B cell (primary cell): ENCODE results near the gene CENPB. TPM values are rescaled to one million over a fixed set of nuclear protein-coding genes. Genes with fewer than 3 reads are reported as not detected.

Experiments used
- ATAC-seq: fragments of 200-7000 bp; cut with Tn5 transposase; one replicate; pipeline ENCODE4 v1.10.0; 2021; ENCODE audit warnings: low read depth, mild to moderate bottlenecking, moderate number of reproducible peaks, moderate library complexity
- CTCF ChIA-PET: fragments of 350-600 bp; sonication (Branson Sonifier 250); formaldehyde crosslinking; loops from one replicate; lab custom pipeline; 2021; ENCODE audit warnings: antibody characterized with exemption, inconsistent platforms; lab: Charles Lee
- POLR2A ChIA-PET: fragments of 350-600 bp; sonication (Branson Sonifier 250); formaldehyde crosslinking; loops from one replicate; lab custom pipeline; 2021; ENCODE audit warnings: antibody characterized with exemption; lab: Charles Lee
- DNase-seq: peaks from one replicate; pipeline ENCODE4 v3.0.0; 2013
- H2AFZ ChIP-seq: 2 replicates; pipeline ENCODE4 v1.6.1; 2012; ENCODE audit warnings: mild to moderate bottlenecking, low read depth, low read length; ENCODE audit not compliant: insufficient read depth, poor library complexity, severe bottlenecking
- H3K27ac ChIP-seq, 2 donors: 1 replicate in 1 of 2; 2 replicates in 1 of 2; pipeline ENCODE4 v1.5.1; 2012 to 2013; ENCODE audit warnings: low read length in 2 of 2, mild to moderate bottlenecking in 2 of 2, moderate library complexity in 1 of 2
- H3K27me3 ChIP-seq, 4 experiments: fragments of 200-600 bp in 1 of 4; sonication (generic) in 1 of 4; replicated peaks in 1 of 4; 1 replicate in 2 of 4; 2 replicates in 2 of 4; pipeline versions ENCODE4 v1.6.1 to v1.7.0; 2013 to 2016; ENCODE audit warnings: low read length in 3 of 4, mild to moderate bottlenecking in 2 of 4, mixed read lengths in 1 of 4, moderate library complexity in 1 of 4; ENCODE audit not compliant: insufficient read depth in 4 of 4, control insufficient read depth in 3 of 4; ENCODE audit errors: control extremely low read depth in 1 of 4
- H3K36me3 ChIP-seq, 2 experiments: replicated peaks in 1 of 2; 1 replicate in 1 of 2; 2 replicates in 1 of 2; pipeline versions ENCODE4 v1.6.1 to v1.7.1; 2013; ENCODE audit warnings: low read length in 1 of 2; ENCODE audit not compliant: insufficient read depth in 2 of 2, control insufficient read depth in 1 of 2; ENCODE audit errors: control extremely low read depth in 1 of 2, extremely low read depth in 1 of 2
- H3K4me1 ChIP-seq, 2 donors: fragments of 200-600 bp in 1 of 2; sonication (generic) in 1 of 2; 1 replicate in 1 of 2; 2 replicates in 1 of 2; pipeline versions ENCODE4 v1.5.1 to v1.6.1; 2013 to 2017; ENCODE audit warnings: low read length in 2 of 2; ENCODE audit not compliant: control insufficient read depth in 2 of 2, insufficient read depth in 2 of 2
- H3K4me2 ChIP-seq: replicated peaks from 2 replicates; pipeline ENCODE3; 2012; ENCODE audit warnings: mild to moderate bottlenecking, low read depth, low read length; ENCODE audit not compliant: poor library complexity, severe bottlenecking
- H3K4me3 ChIP-seq, 5 experiments: fragments of 200-600 bp in 1 of 5; sonication (generic) in 1 of 5; 1 replicate in 3 of 5; 2 replicates in 2 of 5; pipeline versions ENCODE4 v1.5.1 to v1.7.0; 2011 to 2016; ENCODE audit warnings: low read length in 4 of 5, mild to moderate bottlenecking in 4 of 5, low read depth in 2 of 5, control low read depth in 1 of 5, moderate library complexity in 1 of 5; ENCODE audit not compliant: insufficient read depth in 1 of 5; ENCODE audit errors: control extremely low read depth in 1 of 5, extremely low read depth in 1 of 5
- H3K79me2 ChIP-seq: fragments of 200-600 bp; sonication (generic); one replicate; pipeline ENCODE4 v1.6.0; 2016; ENCODE audit warnings: low read length; ENCODE audit not compliant: control insufficient read depth, insufficient read depth
- H3K9ac ChIP-seq: fragments of 200-600 bp; sonication (generic); 2 replicates; pipeline ENCODE4 v1.6.1; 2017; ENCODE audit warnings: mild to moderate bottlenecking, low read length, moderate library complexity
- H3K9me3 ChIP-seq, 3 donors: one replicate each; pipeline versions ENCODE4 v1.6.1 to v1.7.1; 2013; ENCODE audit warnings: low read length in 2 of 3; ENCODE audit not compliant: control insufficient read depth in 2 of 3, insufficient read depth in 1 of 3; ENCODE audit errors: control extremely low read depth in 1 of 3
- H4K20me1 ChIP-seq: 2 replicates; pipeline ENCODE4 v1.6.0; 2012; ENCODE audit warnings: mild to moderate bottlenecking, low read length; ENCODE audit not compliant: insufficient read depth, control insufficient read depth, poor library complexity, severe bottlenecking
- H3K27ac Mint-ChIP-seq: one replicate; pipeline ENCODE4 v1.8.0; 2021; ENCODE audit warnings: mixed read lengths
- H3K27me3 Mint-ChIP-seq: one replicate; pipeline ENCODE4 v1.8.0; 2021; ENCODE audit warnings: mixed read lengths
- H3K4me1 Mint-ChIP-seq: one replicate; pipeline ENCODE4 v1.8.0; 2021; ENCODE audit warnings: mixed read lengths
- H3K4me3 Mint-ChIP-seq: one replicate; pipeline ENCODE4 v1.8.0; 2021; ENCODE audit warnings: mixed read lengths
- H3K9me3 Mint-ChIP-seq: one replicate; pipeline ENCODE4 v1.8.0; 2022; ENCODE audit warnings: mixed read lengths; ENCODE audit not compliant: insufficient read depth
- CTCF ChIP-seq: fragments of 200-600 bp; IDR thresholded peaks from one replicate; pipeline ENCODE4 v1.8.0; 2022; ENCODE audit warnings: antibody characterized with exemption, mild to moderate bottlenecking
- EZH2 ChIP-seq: IDR thresholded peaks from 2 replicates; pipeline ENCODE4 v1.6.1; 2012; ENCODE audit warnings: borderline replicate concordance, low read depth, mild to moderate bottlenecking, moderate library complexity, low read length; ENCODE audit not compliant: insufficient read depth, poor library complexity, severe bottlenecking
- WGBS: methylation state at CpG from one replicate; pipeline ENCODE4 v1.1.5; 2013; ENCODE audit warnings: missing lambda C conversion rate; ENCODE audit not compliant: insufficient coverage; 5-methylcytosine and 5-hydroxymethylcytosine counted together
- intact Hi-C: fragments of 100-400 bp; cut with micrococcal nuclease; formaldehyde crosslinking; loops from one replicate; pipeline ENCODE4 v1.10.0; 2022
- polyA plus RNA-seq: library from polyadenylated mRNA; depleted of rRNA; stranded (reverse); fragments of >200 nt; gene quantifications from 2 replicates; pipeline ENCODE4 v1.2.3, GENCODE V29; 2012
- total RNA-seq, 2 donors: library from RNA; stranded (reverse); fragments of 120-200 nt in 1 of 2; gene quantifications; 1 replicate in 1 of 2; 2 replicates in 1 of 2; pipeline versions ENCODE4 v1.2.3 to v1.2.4, GENCODE V29; 2013 to 2022

Gene CENPB
- total and polyA plus RNA-seq, 2 donors (not counting 1 experiment from before 2014, with no cell fraction given): 13.3 to 46.4 TPM

- H3K4me1 ChIP-seq: peaks cover 26 to 47% of the 10 kb centered on the region in 2 donors
- Mint-ChIP-seq H3K27ac (no peak overlapping the region), H3K27me3 (no peaks in the 10 kb centered on the region), H3K9me3 (no peaks in the 10 kb centered on the region), H3K4me3 (no peak overlapping the region), H3K4me1 (peaks cover 45% of the 10 kb centered on the region)
- ChIA-PET POLR2A (no interaction called here), CTCF (interaction anchor here (0.6 kb wide), 1 partner anchor 15 kb away, joined by 4 read pairs; no protein-coding TSS in a partner anchor)
- intact Hi-C loops: no loop called here
- H3K27me3 ChIP-seq: no peaks in the 10 kb centered on the region
- no peak for ATAC-seq
- no peak overlapping the region for H3K9ac ChIP-seq
- H3K9me3 ChIP-seq: peaks cover 0 to 2% (median 0%) of the 10 kb centered on the region in 3 donors
- 89% methylated on average over 6 of the region's 6 CpGs for WGBS
- no peak overlapping the region for H3K27ac ChIP-seq
- peaks cover 4% of the 10 kb centered on the region for H4K20me1 ChIP-seq
- no peak overlapping the region for H3K4me2 ChIP-seq
- H3K79me2 ChIP-seq: peaks cover 37% of the 10 kb centered on the region
- no peak overlapping the region for H2AFZ ChIP-seq
- peaks cover 0 to 62% of the 10 kb centered on the region in 2 experiments for H3K36me3 ChIP-seq
- no peak overlapping the region for H3K4me3 ChIP-seq
- TF ChIP-seq CTCF: no peak
- DNase-seq: no peak
Observed at GRCh38 chr20:3803854-3804253, 17.3 kb upstream of the CENPB start.

DNA sequence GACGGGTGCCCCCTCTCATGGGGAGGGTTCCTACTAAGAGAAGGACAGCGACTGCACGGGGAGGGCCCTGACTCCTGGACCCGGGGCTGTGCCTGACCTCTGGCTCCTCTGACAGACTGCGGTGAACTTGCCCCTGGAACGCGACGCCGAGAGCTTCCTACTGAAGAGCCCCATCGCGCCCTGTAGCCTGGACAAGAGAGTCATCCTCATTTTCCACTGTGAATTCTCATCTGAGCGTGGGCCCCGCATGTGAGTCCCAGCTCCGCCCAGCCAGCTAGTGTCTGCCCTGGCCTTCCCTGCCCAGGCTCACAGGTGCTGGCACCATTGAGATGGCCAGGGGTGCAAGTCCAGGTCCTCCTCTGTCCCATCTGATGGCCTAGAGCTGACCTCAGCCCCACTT lies 16.7 kb upstream of the CENPB start:
- no peaks in the 10 kb centered on the region for H3K27me3 Mint-ChIP-seq
- no peak for DNase-seq
- H3K36me3 ChIP-seq: peaks cover 0 to 62% of the 10 kb centered on the region in 2 experiments
- H3K4me3 ChIP-seq: no peak overlapping the region
- no peaks in the 10 kb centered on the region for H3K9me3 ChIP-seq
- no peak overlapping the region for H3K9ac ChIP-seq
- H3K79me2 ChIP-seq: peaks cover 37% of the 10 kb centered on the region
- no peak for ATAC-seq
- H3K4me1 Mint-ChIP-seq: peaks cover 51% of the 10 kb centered on the region
- H3K4me1 ChIP-seq: peaks cover 32 to 53% of the 10 kb centered on the region in 2 donors
- H3K27ac Mint-ChIP-seq: peak overlapping the region; percentile 54
- no peaks in the 10 kb centered on the region for H3K9me3 Mint-ChIP-seq
- H4K20me1 ChIP-seq: peaks cover 4% of the 10 kb centered on the region
- H3K27ac ChIP-seq: no peak overlapping the region
- ChIA-PET POLR2A (no interaction called here), CTCF (interaction anchor here (0.6 kb wide), 1 partner anchor 16 kb away, joined by 4 read pairs; no protein-coding TSS in a partner anchor)
- TF ChIP-seq CTCF (no peak), EZH2 (no peak)
- 91% methylated on average over 14 of the region's 14 CpGs for WGBS
- no peak overlapping the region for H2AFZ ChIP-seq
- no peaks in the 10 kb centered on the region for H3K27me3 ChIP-seq
- H3K4me3 Mint-ChIP-seq: peak overlapping the region; percentile 3
- no peak overlapping the region for H3K4me2 ChIP-seq
- intact Hi-C loops: no loop called here
